Measurements from ENCODE around the gene CFAP52. TPM values are rescaled to one million over a fixed set of nuclear protein-coding genes. Genes with fewer than 3 reads are reported as not detected.
"Not testable (repeated sequence)": the region's sequence is repeated elsewhere in the genome, so short reads cannot be mapped to it uniquely, and the experiment has no call there.

The CFAP52 gene
- total RNA-seq, 1 experiment from 2014 or later: 0.47 TPM

GRCh38 chr17:9635340-9635739, 58.9 kb downstream of the CFAP52 start:
- H3K9me2 ChIP-seq (replicated peaks; ENCODE audit: low read length): no peaks in the 10 kb centered on the region
- no peak overlapping the region for H3K9ac ChIP-seq (ENCODE audit: low read length)
- H3K4me1 ChIP-seq (ENCODE audit: insufficient read depth, low read length): no peaks in the 10 kb centered on the region
- BruUV-seq (replicated peaks): no TSS peak
- CTCF ChIA-PET: no interaction called here
- H3K36me3 ChIP-seq (ENCODE audit: low read depth, low read length): no peaks in the 10 kb centered on the region
- TF ChIP-seq, protein P1, sequence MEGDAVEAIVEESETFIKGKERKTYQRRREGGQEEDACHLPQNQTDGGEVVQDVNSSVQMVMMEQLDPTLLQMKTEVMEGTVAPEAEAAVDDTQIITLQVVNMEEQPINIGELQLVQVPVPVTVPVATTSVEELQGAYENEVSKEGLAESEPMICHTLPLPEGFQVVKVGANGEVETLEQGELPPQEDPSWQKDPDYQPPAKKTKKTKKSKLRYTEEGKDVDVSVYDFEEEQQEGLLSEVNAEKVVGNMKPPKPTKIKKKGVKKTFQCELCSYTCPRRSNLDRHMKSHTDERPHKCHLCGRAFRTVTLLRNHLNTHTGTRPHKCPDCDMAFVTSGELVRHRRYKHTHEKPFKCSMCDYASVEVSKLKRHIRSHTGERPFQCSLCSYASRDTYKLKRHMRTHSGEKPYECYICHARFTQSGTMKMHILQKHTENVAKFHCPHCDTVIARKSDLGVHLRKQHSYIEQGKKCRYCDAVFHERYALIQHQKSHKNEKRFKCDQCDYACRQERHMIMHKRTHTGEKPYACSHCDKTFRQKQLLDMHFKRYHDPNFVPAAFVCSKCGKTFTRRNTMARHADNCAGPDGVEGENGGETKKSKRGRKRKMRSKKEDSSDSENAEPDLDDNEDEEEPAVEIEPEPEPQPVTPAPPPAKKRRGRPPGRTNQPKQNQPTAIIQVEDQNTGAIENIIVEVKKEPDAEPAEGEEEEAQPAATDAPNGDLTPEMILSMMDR (conservative IDR thresholded peaks at IDR 0.05; ENCODE audit: low read depth, low read length): no peak
- H3K27ac ChIP-seq (ENCODE audit: low read length): no peak overlapping the region
- H2AFZ ChIP-seq (ENCODE audit: low read length): no peak overlapping the region
- H3K9me3 ChIP-seq (ENCODE audit: low read length): no peaks in the 10 kb centered on the region
- H3K4me2 ChIP-seq (ENCODE audit: low read length): no peak overlapping the region
- H3K4me3 ChIP-seq (ENCODE audit: low read length): no peak overlapping the region
- no peaks in the 10 kb centered on the region for H3K79me2 ChIP-seq (ENCODE audit: low read length)
- H3K27me3 ChIP-seq (ENCODE audit: low read length): no peaks in the 10 kb centered on the region
- POLR2A ChIA-PET (ENCODE audit: unreplicated experiment): no interaction called here
- ATAC-seq (no peak), DNase-seq (no peak)
- intact Hi-C loops (cut with micrococcal nuclease): no loop called here
- H4K20me1 ChIP-seq (ENCODE audit: low read length): no peaks in the 10 kb centered on the region
- no peaks in the 10 kb centered on the region for H3F3A ChIP-seq (ENCODE audit: low read length, unreplicated experiment)

GRCh38 chr17:9636501-9636900, 60.1 kb downstream of the CFAP52 start:
- no peaks in the 10 kb centered on the region for H3K36me3 ChIP-seq (ENCODE audit: low read depth, low read length)
- no peak overlapping the region for H3K27ac ChIP-seq (ENCODE audit: low read length)
- POLR2A ChIA-PET (ENCODE audit: unreplicated experiment): no interaction called here
- no peak overlapping the region for H2AFZ ChIP-seq (ENCODE audit: low read length)
- H3K4me3 ChIP-seq (ENCODE audit: low read length): no peak overlapping the region
- no peaks in the 10 kb centered on the region for H3K9me3 ChIP-seq (ENCODE audit: low read length)
- H3K4me1 ChIP-seq (ENCODE audit: insufficient read depth, low read length): no peaks in the 10 kb centered on the region
- no TSS peak for BruUV-seq (replicated peaks)
- no peak overlapping the region for H3K4me2 ChIP-seq (ENCODE audit: low read length)
- DNase-seq (no peak), ATAC-seq (no peak)
- no peak overlapping the region for H3K9ac ChIP-seq (ENCODE audit: low read length)
- CTCF ChIA-PET: no interaction called here
- no peaks in the 10 kb centered on the region for H3K27me3 ChIP-seq (ENCODE audit: low read length)
- intact Hi-C loops (cut with micrococcal nuclease): no loop called here
- H4K20me1 ChIP-seq (ENCODE audit: low read length): no peaks in the 10 kb centered on the region
- no peak for TF ChIP-seq EZH2 (IDR thresholded peaks at IDR 0.05; ENCODE audit: low read length, unreplicated experiment)
- TF ChIP-seq, protein P1 (conservative IDR thresholded peaks at IDR 0.05; ENCODE audit: low read depth, low read length): no peak
- H3F3A ChIP-seq (ENCODE audit: low read length, unreplicated experiment): no peaks in the 10 kb centered on the region
- H3K79me2 ChIP-seq (ENCODE audit: low read length): no peaks in the 10 kb centered on the region
- H3K9me2 ChIP-seq (replicated peaks; ENCODE audit: low read length): no peaks in the 10 kb centered on the region

GRCh38 chr17:9640388-9640787, 63.9 kb downstream of the CFAP52 start:
- H4K20me1 ChIP-seq (ENCODE audit: low read length); ATAC-seq; H3K9me2 ChIP-seq (replicated peaks; ENCODE audit: low read length); BruUV-seq (replicated peaks); DNase-seq; H3K36me3 ChIP-seq (ENCODE audit: low read depth, low read length); H3K4me2 ChIP-seq (ENCODE audit: low read length); H2AFZ ChIP-seq (ENCODE audit: low read length); CTCF ChIA-PET; H3F3A ChIP-seq (ENCODE audit: low read length, unreplicated experiment); H3K27ac ChIP-seq (ENCODE audit: low read length); H3K27me3 ChIP-seq (ENCODE audit: low read length); H3K4me1 ChIP-seq (ENCODE audit: insufficient read depth, low read length); H3K9me3 ChIP-seq (ENCODE audit: low read length); H3K4me3 ChIP-seq (ENCODE audit: low read length); H3K9ac ChIP-seq (ENCODE audit: low read length); POLR2A ChIA-PET (ENCODE audit: unreplicated experiment): not testable (repeated sequence)
- intact Hi-C loops (cut with micrococcal nuclease): loop anchor here (10.0 kb wide), 1 partner anchor 84 kb away; no protein-coding TSS in a partner anchor
- peaks cover 15% of the 10 kb centered on the region for H3K79me2 ChIP-seq (ENCODE audit: low read length)
